Neural cell (in vitro differentiated cells): Measurements from ENCODE around the gene DAW1.

Source experiments
- EP300 ChIP-seq: fragments of 450-650 bp; conservative IDR thresholded peaks from 2 replicates; pipeline ENCODE4 v1.6.1; 2014; ENCODE audit warnings: antibody characterized with exemption, mild to moderate bottlenecking, moderate library complexity; ENCODE audit not compliant: poor library complexity, severe bottlenecking
- EZH2 ChIP-seq: fragments of 200-600, 300-800 bp; shearing (Covaris generic), sonication (generic); IDR thresholded peaks from 2 replicates; pipeline ENCODE4 v1.6.1; 2014; ENCODE audit warnings: antibody characterized with exemption, low read length, borderline replicate concordance, mild to moderate bottlenecking; ENCODE audit not compliant: insufficient read depth, poor library complexity, severe bottlenecking
- MXI1 ChIP-seq: fragments of 450-650 bp; conservative IDR thresholded peaks from 2 replicates; pipeline ENCODE4 v1.6.1; 2014; ENCODE audit warnings: antibody characterized with exemption, mild to moderate bottlenecking; ENCODE audit not compliant: poor library complexity, severe bottlenecking
- POLR2AphosphoS5 ChIP-seq: IDR thresholded peaks from 2 replicates; pipeline ENCODE4 v1.6.1; 2012
- SMC3 ChIP-seq: fragments of 450-650 bp; conservative IDR thresholded peaks from 2 replicates; pipeline ENCODE4 v1.6.1; 2014; ENCODE audit warnings: antibody characterized with exemption, mild to moderate bottlenecking, moderate library complexity; ENCODE audit not compliant: poor library complexity
- TF ChIP-seq, protein P1 (sequence below): fragments of 450-650 bp; IDR thresholded peaks from 2 replicates; pipeline ENCODE4 v1.5.1; 2014; ENCODE audit warnings: antibody characterized with exemption, mild to moderate bottlenecking, moderate library complexity; ENCODE audit not compliant: poor library complexity, severe bottlenecking

DNA sequence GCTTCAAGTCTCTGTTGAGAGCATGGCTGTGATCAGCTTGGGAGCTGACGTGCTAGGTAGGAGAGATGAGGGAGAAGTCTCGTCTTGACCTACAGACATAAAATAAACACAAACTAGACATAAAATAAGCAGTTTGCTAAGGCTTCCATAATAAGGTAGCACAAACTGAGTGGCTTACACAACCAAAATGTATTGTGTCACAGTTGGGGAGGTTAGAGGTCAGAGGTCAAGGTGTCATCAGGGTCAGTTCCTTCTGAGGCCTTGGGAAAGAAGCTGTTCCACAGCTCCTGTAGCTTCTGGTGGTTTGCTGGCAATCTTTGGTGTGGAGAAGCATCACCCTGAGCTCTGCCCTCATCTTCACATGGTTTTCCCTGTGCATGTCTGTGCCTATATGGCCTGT, 20.2 kb downstream of the DAW1 start:
- TF ChIP-seq, protein P1, sequence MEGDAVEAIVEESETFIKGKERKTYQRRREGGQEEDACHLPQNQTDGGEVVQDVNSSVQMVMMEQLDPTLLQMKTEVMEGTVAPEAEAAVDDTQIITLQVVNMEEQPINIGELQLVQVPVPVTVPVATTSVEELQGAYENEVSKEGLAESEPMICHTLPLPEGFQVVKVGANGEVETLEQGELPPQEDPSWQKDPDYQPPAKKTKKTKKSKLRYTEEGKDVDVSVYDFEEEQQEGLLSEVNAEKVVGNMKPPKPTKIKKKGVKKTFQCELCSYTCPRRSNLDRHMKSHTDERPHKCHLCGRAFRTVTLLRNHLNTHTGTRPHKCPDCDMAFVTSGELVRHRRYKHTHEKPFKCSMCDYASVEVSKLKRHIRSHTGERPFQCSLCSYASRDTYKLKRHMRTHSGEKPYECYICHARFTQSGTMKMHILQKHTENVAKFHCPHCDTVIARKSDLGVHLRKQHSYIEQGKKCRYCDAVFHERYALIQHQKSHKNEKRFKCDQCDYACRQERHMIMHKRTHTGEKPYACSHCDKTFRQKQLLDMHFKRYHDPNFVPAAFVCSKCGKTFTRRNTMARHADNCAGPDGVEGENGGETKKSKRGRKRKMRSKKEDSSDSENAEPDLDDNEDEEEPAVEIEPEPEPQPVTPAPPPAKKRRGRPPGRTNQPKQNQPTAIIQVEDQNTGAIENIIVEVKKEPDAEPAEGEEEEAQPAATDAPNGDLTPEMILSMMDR: no peak
- TF ChIP-seq EP300 (no peak), SMC3 (no peak), MXI1 (no peak), EZH2 (no peak), POLR2AphosphoS5 (no peak)
